A673 (cell line): ENCODE measurements around the gene VWC2.

Experiments used
- CTCF ChIP-seq: fragments of 300-800, 200-600 bp; sonication (generic); conservative IDR thresholded peaks from 2 replicates; pipeline ENCODE4 v1.5.1; 2017; ENCODE audit warnings: low read depth, mild to moderate bottlenecking, antibody characterized with exemption, low read length, moderate library complexity, mixed read lengths
- EZH2 ChIP-seq: fragments of 200-600 bp; sonication (generic); IDR thresholded peaks from 2 replicates; pipeline ENCODE4 v1.6.1; 2017; ENCODE audit warnings: borderline replicate concordance, low read depth, mild to moderate bottlenecking, mixed read lengths, antibody characterized with exemption, low read length; ENCODE audit not compliant: poor library complexity, severe bottlenecking

DNA sequence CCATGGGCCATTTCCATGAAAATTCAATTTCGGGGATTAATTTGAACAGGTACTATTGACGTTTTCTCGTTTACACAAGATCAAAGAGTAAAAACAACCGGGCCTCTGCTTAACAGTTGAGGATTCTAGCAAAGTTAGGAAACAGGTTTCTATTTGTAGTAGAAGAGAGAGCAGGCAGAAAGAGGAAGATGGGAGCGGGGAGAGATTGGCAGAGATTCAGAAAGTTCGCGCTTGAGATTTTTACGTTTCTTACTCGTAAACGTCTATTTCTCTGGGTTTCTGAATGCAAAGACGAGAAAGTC lies 571 bp upstream of the VWC2 start:
- TF ChIP-seq CTCF (no peak), EZH2 (no peak)
